Mesodermal cell (in vitro differentiated cells): ENCODE data around the gene GOSR1.
"Not testable (repeated sequence)": the region's sequence is repeated elsewhere in the genome, so short reads cannot be mapped to it uniquely, and the experiment has no call there.

Experiments
- H3K27ac ChIP-seq: 2 replicates; pipeline ENCODE4 v1.7.0; 2013; ENCODE audit warnings: mild to moderate bottlenecking, low read depth, low read length, moderate library complexity; ENCODE audit not compliant: severe bottlenecking
- H3K36me3 ChIP-seq: 2 replicates; pipeline ENCODE4 v1.7.1; 2013; ENCODE audit warnings: mild to moderate bottlenecking, low read length, moderate library complexity; ENCODE audit not compliant: control insufficient read depth, insufficient read depth
- H3K4me1 ChIP-seq: one replicate; pipeline ENCODE4 v1.7.1; 2013; ENCODE audit warnings: mild to moderate bottlenecking, low read length; ENCODE audit not compliant: insufficient read depth, control insufficient read depth, poor library complexity, severe bottlenecking
- H3K4me3 ChIP-seq: 2 replicates; pipeline ENCODE4 v1.7.0; 2013; ENCODE audit warnings: low read length, control low read depth, mild to moderate bottlenecking; ENCODE audit not compliant: insufficient read depth, poor library complexity, severe bottlenecking; ENCODE audit errors: extremely low read depth
- H3K9me3 ChIP-seq: 2 replicates; pipeline ENCODE4 v1.7.1; 2013; ENCODE audit warnings: mild to moderate bottlenecking, low read length, moderate library complexity; ENCODE audit not compliant: control insufficient read depth
- WGBS, 2 experiments: methylation state at CpG; one replicate each; pipeline ENCODE4 v1.1.5; 2013; ENCODE audit warnings: missing lambda C conversion rate in 2 of 2; ENCODE audit not compliant: insufficient coverage in 2 of 2; 5-methylcytosine and 5-hydroxymethylcytosine counted together

Gene GOSR1

GRCh38 chr17:30458797-30459413, 18.3 kb upstream of the GOSR1 start:
- H3K9me3 ChIP-seq, H3K4me3 ChIP-seq, H3K27ac ChIP-seq, H3K4me1 ChIP-seq: not testable (repeated sequence)
- WGBS, 2 experiments: 87 to 100% methylated on average over 3 of the region's 5 CpGs
- H3K36me3 ChIP-seq: peaks cover 67% of the 10 kb centered on the region

GRCh38 chr17:30468465-30468864, 8.7 kb upstream of the GOSR1 start:
- no peak overlapping the region for H3K4me3 ChIP-seq
- no peaks in the 10 kb centered on the region for H3K4me1 ChIP-seq
- H3K36me3 ChIP-seq: peaks cover 13% of the 10 kb centered on the region
- H3K9me3 ChIP-seq: no peaks in the 10 kb centered on the region
- 100% methylated on average over 1 to 2 of the region's 2 CpGs for WGBS, 2 experiments
- no peak overlapping the region for H3K27ac ChIP-seq

GRCh38 chr17:30472238-30472890, 4.8 kb upstream of the GOSR1 start:
- Histone ChIP-seq H3K27ac (no peak overlapping the region), H3K36me3 (no peaks in the 10 kb centered on the region), H3K9me3 (no peaks in the 10 kb centered on the region), H3K4me1 (no peaks in the 10 kb centered on the region), H3K4me3 (no peak overlapping the region)
- WGBS, 2 experiments: 85 to 94% methylated on average over 6 to 9 of the region's 10 CpGs

GRCh38 chr17:30475206-30475605, 2.0 kb upstream of the GOSR1 start:
- Histone ChIP-seq H3K4me3 (no peak overlapping the region), H3K36me3 (peaks cover 19% of the 10 kb centered on the region), H3K4me1 (no peaks in the 10 kb centered on the region), H3K9me3 (no peaks in the 10 kb centered on the region), H3K27ac (no peak overlapping the region)
- 100% methylated on average over 1 of the region's 2 CpGs; no CpG with 5 or more reads in 1 of the 2 experiments for WGBS, 2 experiments

- Histone ChIP-seq H3K9me3 (no peaks in the 10 kb centered on the region), H3K36me3 (peaks cover 32% of the 10 kb centered on the region), H3K27ac (no peak overlapping the region), H3K4me3 (peak overlapping the region; percentile 98), H3K4me1 (no peaks in the 10 kb centered on the region)
- WGBS, 2 experiments: 58 to 63% methylated on average over 6 to 7 of the region's 7 CpGs
These were observed 504 bp upstream of the GOSR1 start for GRCh38 chr17:30476726-30477082.

GRCh38 chr17:30477774-30478115, 537 bp downstream of the GOSR1 start:
- Histone ChIP-seq H3K27ac (peak overlapping the region; percentile 93), H3K4me3 (peak overlapping the region; percentile 98), H3K36me3 (peaks cover 40% of the 10 kb centered on the region), H3K4me1 (no peaks in the 10 kb centered on the region), H3K9me3 (no peaks in the 10 kb centered on the region)
- WGBS, 2 experiments: 0% methylated on average over 8 of the region's 9 CpGs

GRCh38 chr17:30482555-30482954, 5.3 kb downstream of the GOSR1 start:
- Histone ChIP-seq H3K4me3 (no peak overlapping the region), H3K9me3 (no peaks in the 10 kb centered on the region), H3K4me1 (no peaks in the 10 kb centered on the region), H3K27ac (no peak overlapping the region), H3K36me3 (peaks cover 83% of the 10 kb centered on the region)

- Histone ChIP-seq H3K9me3 (no peaks in the 10 kb centered on the region), H3K4me3 (no peak overlapping the region), H3K36me3 (peaks cover 86% of the 10 kb centered on the region), H3K4me1 (no peaks in the 10 kb centered on the region), H3K27ac (no peak overlapping the region)
- no CpG with 5 or more reads among the region's 1 CpG for WGBS, 2 experiments
These were observed 6.0 kb downstream of the GOSR1 start for GRCh38 chr17:30483159-30483558.

- H3K36me3 ChIP-seq: peaks cover 80% of the 10 kb centered on the region
- H3K27ac ChIP-seq: no peak overlapping the region
- no peaks in the 10 kb centered on the region for H3K9me3 ChIP-seq
- WGBS, 2 experiments: no CpG with 5 or more reads among the region's 2 CpGs
- H3K4me3 ChIP-seq: no peak overlapping the region
- no peaks in the 10 kb centered on the region for H3K4me1 ChIP-seq
These were observed 16.6 kb downstream of the GOSR1 start for GRCh38 chr17:30493780-30494179.

- no peaks in the 10 kb centered on the region for H3K4me1 ChIP-seq
- H3K9me3 ChIP-seq: no peaks in the 10 kb centered on the region
- H3K4me3 ChIP-seq: no peak overlapping the region
- H3K36me3 ChIP-seq: peaks cover 86% of the 10 kb centered on the region
- no peak overlapping the region for H3K27ac ChIP-seq
These were observed 18.4 kb downstream of the GOSR1 start for GRCh38 chr17:30495586-30495985.

- Histone ChIP-seq H3K27ac (no peak overlapping the region), H3K4me3 (no peak overlapping the region), H3K4me1 (peaks cover 6% of the 10 kb centered on the region), H3K9me3 (no peaks in the 10 kb centered on the region), H3K36me3 (peaks cover 84% of the 10 kb centered on the region)
- 86 to 98% methylated on average over 1 to 4 of the region's 4 CpGs for WGBS, 2 experiments
These were observed 26.4 kb downstream of the GOSR1 start for GRCh38 chr17:30503558-30503957.
